Naive thymus-derived CD4-positive, alpha-beta T cell (primary cell): ENCODE data around the gene PLA2G7. TPM values are rescaled to one million over a fixed set of nuclear protein-coding genes. Genes with fewer than 3 reads are reported as not detected.

Experiments
- ATAC-seq: fragments of 150-1000 bp; cut with Tn5 transposase; 2 replicates; pipeline ENCODE4 v1.10.0; 2021; ENCODE audit warnings: mild to moderate bottlenecking, moderate library complexity
- CTCF ChIA-PET: fragments of 350-600 bp; sonication (Branson Sonifier 250); formaldehyde crosslinking; loops from one replicate; lab custom pipeline; 2021; ENCODE audit warnings: antibody characterized with exemption; lab: Charles Lee
- POLR2A ChIA-PET: fragments of 350-600 bp; sonication (Branson Sonifier 250); formaldehyde crosslinking; loops from one replicate; lab custom pipeline; 2021; ENCODE audit warnings: antibody characterized with exemption, inconsistent platforms; lab: Charles Lee
- DNase-seq, 9 donors: peaks; one replicate each; pipeline versions ENCODE4 v3.0.0 to v3.0.0-alpha.2; 2020 to 2022; ENCODE audit warnings: mixed read lengths in 1 of 9
- H3K27ac ChIP-seq: one replicate; pipeline ENCODE4 v1.7.0; 2013; ENCODE audit warnings: mild to moderate bottlenecking, low read depth, low read length, moderate library complexity
- H3K27me3 ChIP-seq, 2 donors: one replicate each; pipeline ENCODE4 v1.7.0; 2013; ENCODE audit warnings: low read length in 2 of 2, mild to moderate bottlenecking in 2 of 2, moderate library complexity in 2 of 2; ENCODE audit not compliant: control insufficient read depth in 2 of 2, insufficient read depth in 2 of 2
- H3K36me3 ChIP-seq, 3 experiments: 1 replicate in 2 of 3; 2 replicates in 1 of 3; pipeline ENCODE4 v1.7.0; 2013; ENCODE audit warnings: low read length in 3 of 3, mild to moderate bottlenecking in 3 of 3, moderate library complexity in 1 of 3; ENCODE audit not compliant: insufficient read depth in 3 of 3, control insufficient read depth in 2 of 3
- H3K4me1 ChIP-seq, 2 donors: one replicate each; pipeline ENCODE4 v1.7.0; 2013; ENCODE audit warnings: low read length in 2 of 2, mild to moderate bottlenecking in 2 of 2, moderate library complexity in 1 of 2; ENCODE audit not compliant: control insufficient read depth in 2 of 2, insufficient read depth in 2 of 2
- H3K4me3 ChIP-seq: 2 replicates; pipeline ENCODE4 v1.7.0; 2013; ENCODE audit warnings: mild to moderate bottlenecking, low read length
- H3K9me3 ChIP-seq, 3 experiments: 1 replicate in 2 of 3; 2 replicates in 1 of 3; pipeline ENCODE4 v1.7.0; 2013; ENCODE audit warnings: low read length in 3 of 3; ENCODE audit not compliant: control insufficient read depth in 2 of 3
- H3K27ac Mint-ChIP-seq, 9 donors: one replicate each; pipeline ENCODE4 v1.8.0; 2020 to 2022; ENCODE audit warnings: mixed read lengths in 9 of 9, mild to moderate bottlenecking in 8 of 9, moderate library complexity in 5 of 9, inconsistent platforms in 2 of 9
- H3K27me3 Mint-ChIP-seq, 5 donors: one replicate each; pipeline ENCODE4 v1.8.0; 2021 to 2022; ENCODE audit warnings: mixed read lengths in 5 of 5, mild to moderate bottlenecking in 1 of 5
- H3K36me3 Mint-ChIP-seq, 5 donors: one replicate each; pipeline ENCODE4 v1.8.0; 2020 to 2022; ENCODE audit warnings: mixed read lengths in 5 of 5, mild to moderate bottlenecking in 3 of 5, inconsistent platforms in 1 of 5
- H3K4me1 Mint-ChIP-seq, 7 donors: one replicate each; pipeline ENCODE4 v1.8.0; 2020 to 2022; ENCODE audit warnings: mixed read lengths in 7 of 7, mild to moderate bottlenecking in 3 of 7, inconsistent platforms in 1 of 7
- H3K4me3 Mint-ChIP-seq, 10 donors: one replicate each; pipeline ENCODE4 v1.8.0; 2020 to 2022; ENCODE audit warnings: mild to moderate bottlenecking in 10 of 10, mixed read lengths in 10 of 10, moderate library complexity in 6 of 10, inconsistent platforms in 2 of 10
- H3K9me3 Mint-ChIP-seq, 11 donors: one replicate each; pipeline ENCODE4 v1.8.0; 2020 to 2022; ENCODE audit warnings: mixed read lengths in 11 of 11, mild to moderate bottlenecking in 4 of 11, inconsistent platforms in 1 of 11, moderate library complexity in 1 of 11
- intact Hi-C, 2 donors: fragments of 100-400 bp; cut with micrococcal nuclease; formaldehyde crosslinking; loops; one replicate each; pipeline ENCODE4 v1.15.1; 2023
- polyA plus RNA-seq, 2 donors: library from polyadenylated mRNA; unstranded; fragments of 300-500 nt; fragmentation: Illumina TruSeq; gene quantifications; one replicate each; pipeline ENCODE4 v1.2.3, GENCODE V29; 2021
- total RNA-seq, 6 experiments: library from RNA in 5 of 6; stranded (reverse) in 5 of 6; gene quantifications; 1 replicate in 5 of 6; 2 replicates in 1 of 6; pipeline ENCODE4 v1.2.3 and lab custom pipeline; 2021 to 2026

Gene PLA2G7
- total and polyA plus RNA-seq, 7 experiments from 2014 or later = 0.88 to 8.9 (median 6.2) TPM; not detected in 3

- Histone ChIP-seq H3K9me3 (no peaks in the 10 kb centered on the region), H3K36me3 (no peaks in the 10 kb centered on the region), H3K4me3 (no peak overlapping the region), H3K27me3 (no peaks in the 10 kb centered on the region), H3K4me1 (no peaks in the 10 kb centered on the region), H3K27ac (no peak overlapping the region)
- no peak for DNase-seq
- H3K27me3 Mint-ChIP-seq = peaks cover 5 to 56% (median 35%) of the 10 kb centered on the region in 5 donors
- H3K27ac Mint-ChIP-seq = no peak overlapping the region
- peaks cover 0 to 3% (median 0%) of the 10 kb centered on the region in 7 donors for H3K4me1 Mint-ChIP-seq
- no peak overlapping the region for H3K4me3 Mint-ChIP-seq
- ChIA-PET CTCF (interaction anchor here (0.7 kb wide), 1 partner anchor 70 kb away, joined by 5 read pairs; no protein-coding TSS in a partner anchor), POLR2A (no interaction called here)
- H3K36me3 Mint-ChIP-seq = peaks cover 0 to 11% (median 0%) of the 10 kb centered on the region in 5 donors
- peaks cover 0 to 6% (median 0%) of the 10 kb centered on the region in 11 donors for H3K9me3 Mint-ChIP-seq
- intact Hi-C loops = no loop called here
- ATAC-seq = no peak
These were observed 14.8 kb downstream of the PLA2G7 start for GRCh38 chr6:46720401-46720800.

GRCh38 chr6:46719099-46719498 lies 16.1 kb downstream of the PLA2G7 start:
- H3K4me1 ChIP-seq = no peaks in the 10 kb centered on the region
- Mint-ChIP-seq H3K36me3 (peaks cover 0 to 11% (median 0%) of the 10 kb centered on the region in 5 donors), H3K27me3 (peaks cover 5 to 45% (median 30%) of the 10 kb centered on the region in 5 donors), H3K4me3 (no peak overlapping the region), H3K27ac (no peak overlapping the region), H3K9me3 (peaks cover 0 to 7% (median 0%) of the 10 kb centered on the region in 11 donors), H3K4me1 (peaks cover 0 to 3% (median 0%) of the 10 kb centered on the region in 7 donors)
- H3K4me3 ChIP-seq = no peak overlapping the region
- H3K27ac ChIP-seq = no peak overlapping the region
- no peaks in the 10 kb centered on the region for H3K27me3 ChIP-seq
- ATAC-seq (no peak), DNase-seq (no peak)
- ChIA-PET POLR2A (no interaction called here), CTCF (no interaction called here)
- no peaks in the 10 kb centered on the region for H3K36me3 ChIP-seq
- intact Hi-C loops = no loop called here
- no peaks in the 10 kb centered on the region for H3K9me3 ChIP-seq

- Histone ChIP-seq H3K4me3 (no peak overlapping the region), H3K4me1 (no peaks in the 10 kb centered on the region), H3K9me3 (no peaks in the 10 kb centered on the region), H3K36me3 (no peaks in the 10 kb centered on the region), H3K27ac (no peak overlapping the region), H3K27me3 (no peaks in the 10 kb centered on the region)
- Mint-ChIP-seq H3K9me3 (peaks cover 0 to 7% (median 0%) of the 10 kb centered on the region in 11 donors), H3K27me3 (peaks cover 5 to 29% (median 19%) of the 10 kb centered on the region in 5 donors), H3K36me3 (peaks cover 0 to 11% (median 0%) of the 10 kb centered on the region in 5 donors), H3K27ac (no peak overlapping the region), H3K4me1 (peaks cover 0 to 3% (median 0%) of the 10 kb centered on the region in 7 donors), H3K4me3 (no peak overlapping the region)
- intact Hi-C loops = no loop called here
- ChIA-PET POLR2A (no interaction called here), CTCF (no interaction called here)
- DNase-seq (no peak), ATAC-seq (peak; percentile 72)
These were observed 20.0 kb downstream of the PLA2G7 start for GRCh38 chr6:46715141-46715540.

- H3K4me1 ChIP-seq = no peaks in the 10 kb centered on the region
- DNase-seq (no peak), ATAC-seq (no peak)
- Mint-ChIP-seq H3K4me3 (no peak overlapping the region), H3K27ac (no peak overlapping the region), H3K4me1 (no peaks in the 10 kb centered on the region), H3K27me3 (peaks cover 0 to 32% (median 22%) of the 10 kb centered on the region in 5 donors), H3K9me3 (peaks cover 0 to 5% (median 0%) of the 10 kb centered on the region in 11 donors), H3K36me3 (no peaks in the 10 kb centered on the region)
- no peaks in the 10 kb centered on the region for H3K36me3 ChIP-seq
- intact Hi-C loops = no loop called here
- no peak overlapping the region for H3K27ac ChIP-seq
- no peaks in the 10 kb centered on the region for H3K27me3 ChIP-seq
- H3K9me3 ChIP-seq = no peaks in the 10 kb centered on the region
- CTCF ChIA-PET = no interaction called here
- POLR2A ChIA-PET = no interaction called here
- H3K4me3 ChIP-seq = no peak overlapping the region
These were observed 23.7 kb downstream of the PLA2G7 start for GRCh38 chr6:46711491-46711890.

GRCh38 chr6:46706464-46706863 lies 28.7 kb downstream of the PLA2G7 start:
- Mint-ChIP-seq H3K36me3 (no peaks in the 10 kb centered on the region), H3K4me3 (no peak overlapping the region), H3K4me1 (no peaks in the 10 kb centered on the region), H3K27me3 (peaks cover 19 to 48% (median 36%) of the 10 kb centered on the region in 5 donors), H3K27ac (peak overlapping the region in 1 of 9 donors; percentile 11), H3K9me3 (peaks cover 0 to 2% (median 0%) of the 10 kb centered on the region in 11 donors)
- Histone ChIP-seq H3K4me1 (no peaks in the 10 kb centered on the region), H3K27ac (no peak overlapping the region), H3K36me3 (no peaks in the 10 kb centered on the region), H3K27me3 (no peaks in the 10 kb centered on the region), H3K9me3 (no peaks in the 10 kb centered on the region), H3K4me3 (no peak overlapping the region)
- intact Hi-C loops = no loop called here
- ATAC-seq = no peak
- POLR2A ChIA-PET = no interaction called here
- no peak for DNase-seq
- CTCF ChIA-PET = no interaction called here

GRCh38 chr6:46704562-46704961 lies 30.6 kb downstream of the PLA2G7 start:
- no peaks in the 10 kb centered on the region for H3K9me3 ChIP-seq
- no peaks in the 10 kb centered on the region for H3K27me3 ChIP-seq
- H3K4me3 ChIP-seq = no peak overlapping the region
- no peaks in the 10 kb centered on the region for H3K36me3 ChIP-seq
- peaks cover 0 to 2% (median 0%) of the 10 kb centered on the region in 11 donors for H3K9me3 Mint-ChIP-seq
- H3K27ac ChIP-seq = no peak overlapping the region
- no peak overlapping the region for H3K27ac Mint-ChIP-seq
- H3K27me3 Mint-ChIP-seq = peaks cover 21 to 46% (median 39%) of the 10 kb centered on the region in 5 donors
- CTCF ChIA-PET = no interaction called here
- H3K4me1 Mint-ChIP-seq = no peaks in the 10 kb centered on the region
- POLR2A ChIA-PET = no interaction called here
- H3K36me3 Mint-ChIP-seq = no peaks in the 10 kb centered on the region
- peak; percentile 44 for ATAC-seq
- DNase-seq = no peak
- H3K4me1 ChIP-seq = no peaks in the 10 kb centered on the region
- intact Hi-C loops = no loop called here
- H3K4me3 Mint-ChIP-seq = no peak overlapping the region

GRCh38 chr6:46699970-46700369 lies 35.2 kb downstream of the PLA2G7 start:
- Mint-ChIP-seq H3K4me3 (no peak overlapping the region), H3K27ac (no peak overlapping the region), H3K27me3 (peaks cover 25 to 42% (median 31%) of the 10 kb centered on the region in 5 donors), H3K4me1 (no peaks in the 10 kb centered on the region), H3K36me3 (no peaks in the 10 kb centered on the region), H3K9me3 (peaks cover 0 to 3% (median 0%) of the 10 kb centered on the region in 11 donors)
- CTCF ChIA-PET = no interaction called here
- Histone ChIP-seq H3K4me3 (no peak overlapping the region), H3K9me3 (no peaks in the 10 kb centered on the region), H3K36me3 (no peaks in the 10 kb centered on the region), H3K27ac (no peak overlapping the region), H3K4me1 (no peaks in the 10 kb centered on the region), H3K27me3 (no peaks in the 10 kb centered on the region)
- intact Hi-C loops = no loop called here
- ATAC-seq (no peak), DNase-seq (no peak)
- POLR2A ChIA-PET = no interaction called here
